ENCODE data around the gene ZNF121.

Gene ZNF121

DNA sequence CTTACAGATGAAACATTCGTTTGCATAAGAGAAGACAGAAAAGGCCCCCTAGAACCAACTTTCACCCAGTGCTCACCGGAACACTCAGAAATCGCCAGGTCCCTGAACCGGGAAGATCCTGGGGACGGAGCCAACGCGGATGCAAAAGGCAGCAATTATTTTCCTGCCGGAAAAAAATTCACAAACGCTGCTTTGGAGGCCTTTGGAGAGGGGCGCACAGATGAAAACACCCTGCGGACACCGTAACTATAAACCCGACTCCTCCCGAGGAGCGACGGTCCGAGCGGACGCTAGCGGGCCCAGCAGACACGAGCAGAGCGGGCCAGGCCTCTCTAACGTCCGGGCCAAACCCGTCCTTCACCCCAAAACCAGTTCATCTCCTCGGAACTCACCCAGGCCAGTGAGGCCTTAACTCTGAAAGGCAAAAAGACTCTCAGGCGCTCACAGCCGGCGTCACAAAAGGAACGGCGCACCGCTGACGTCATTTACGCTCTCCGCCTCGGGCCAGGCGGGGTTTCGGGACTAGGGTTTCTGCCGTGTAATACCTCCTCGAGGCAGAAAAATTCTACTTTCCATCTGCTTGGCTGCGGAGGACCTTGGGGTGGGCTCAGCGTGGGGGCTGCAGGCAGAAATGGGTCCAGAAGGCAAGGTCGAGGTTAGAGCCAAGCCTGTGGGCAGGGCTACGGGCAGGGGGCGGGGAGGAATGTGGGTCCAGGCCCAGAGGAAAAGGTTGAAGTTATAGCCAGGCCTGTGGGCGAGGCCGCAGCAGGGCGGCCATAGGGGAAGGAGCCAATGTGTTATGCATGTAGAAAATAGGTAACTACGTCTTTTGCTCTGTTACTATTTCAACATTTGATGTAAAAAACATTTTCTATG, 45.9 kb downstream of the ZNF121 start, which contains the start of gene ZNF426:
ZNF426 (minus strand) TSS at position 463 of the 876 bp plus-strand sequence. CDS start 2,413 bp downstream, outside the sequence.
- DNase-seq, result peak; percentile 84

DNA sequence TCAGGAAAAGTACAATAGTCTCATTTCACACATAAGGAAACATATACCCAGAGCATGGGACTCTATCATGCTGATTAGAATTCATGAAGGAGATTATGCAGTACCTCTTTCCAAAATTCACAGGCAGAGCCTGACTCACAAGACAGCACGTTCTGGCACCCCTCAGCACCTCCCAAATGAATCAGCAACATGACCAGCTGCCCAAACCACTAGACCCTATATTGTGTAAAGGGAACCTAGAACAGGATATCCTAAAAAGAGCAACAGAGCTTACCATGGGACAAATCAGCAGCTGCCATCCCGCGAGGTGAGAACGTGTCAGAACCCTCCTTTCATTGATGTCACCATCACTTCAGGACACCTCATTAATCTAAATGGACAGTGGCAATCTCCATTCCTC, 48.4 kb downstream of the ZNF121 start:
- DNase-seq, result no peak

DNA sequence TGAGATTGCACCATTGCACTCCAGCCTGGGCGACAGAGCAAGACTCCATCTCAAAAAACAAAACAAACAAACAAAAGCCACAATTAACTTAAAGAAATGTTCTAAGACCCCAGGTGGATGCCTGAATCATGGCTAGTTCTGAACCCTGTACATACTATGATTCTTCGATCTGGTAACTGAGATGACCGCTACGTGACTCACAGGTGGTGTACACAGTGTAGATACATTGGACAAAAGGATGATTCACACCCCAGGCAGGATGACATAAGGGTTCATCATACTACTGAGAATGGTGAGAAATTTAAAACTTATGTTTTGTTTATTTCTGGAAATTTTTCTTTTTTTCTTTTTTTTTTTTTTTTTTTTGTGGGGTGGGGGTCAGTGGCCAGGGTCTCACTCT, 52.4 kb downstream of the ZNF121 start:
- no peak for DNase-seq

DNA sequence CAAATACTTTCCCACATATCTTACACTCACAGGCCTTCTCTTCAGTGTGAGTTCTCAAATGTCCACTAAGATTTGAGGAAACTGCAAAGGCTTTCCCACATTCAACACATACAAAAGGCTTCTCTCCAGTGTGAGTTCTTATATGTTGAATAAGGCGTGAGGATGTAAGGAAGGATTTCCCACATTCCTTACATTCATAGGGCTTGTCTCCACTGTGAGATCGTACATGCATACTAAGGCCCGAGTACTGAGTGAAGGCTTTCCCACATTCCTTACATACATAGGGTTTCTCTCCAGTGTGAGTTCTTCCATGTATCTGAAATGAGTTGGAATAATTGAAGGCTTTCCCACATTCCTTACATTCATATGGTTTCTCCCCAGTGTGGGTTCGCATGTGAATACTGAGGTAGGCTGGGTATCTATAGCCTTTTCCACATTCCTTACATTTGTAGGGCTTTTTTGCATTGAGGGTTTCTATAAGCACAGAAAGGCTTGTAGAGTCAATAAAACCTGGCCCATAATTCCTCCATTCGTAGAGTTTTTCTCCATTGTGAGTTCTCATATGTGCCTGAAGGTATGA, 55.5 kb downstream of the ZNF121 start:
- DNase-seq, result no peak

DNA sequence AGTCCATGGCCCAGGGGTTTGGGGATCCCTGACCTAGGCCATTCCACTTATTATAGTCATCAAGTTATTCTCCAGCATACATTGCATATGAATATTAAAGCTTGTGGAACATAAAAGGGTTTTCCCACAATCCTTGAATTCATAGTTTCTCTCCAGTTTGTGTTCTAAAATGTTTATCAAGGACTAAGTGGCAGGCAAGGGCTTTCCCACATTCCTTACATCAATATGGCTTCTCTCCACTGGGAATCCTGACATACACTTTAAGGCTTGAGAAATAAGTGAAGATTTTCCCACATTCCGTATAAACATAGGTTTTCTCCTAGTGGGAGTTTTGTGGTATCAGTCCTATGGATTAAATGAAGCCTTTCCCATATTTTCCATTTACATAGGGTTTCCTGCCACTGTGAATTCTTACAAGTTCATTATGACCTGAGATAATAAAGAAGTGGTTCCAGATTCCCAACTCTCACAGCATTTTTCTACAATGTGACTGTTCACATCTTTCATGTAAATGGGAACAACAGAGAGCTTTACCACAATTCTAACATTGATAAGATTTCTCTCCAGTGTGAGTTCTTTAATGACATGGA, 60.3 kb downstream of the ZNF121 start:
- no peak for DNase-seq

Measured in NCI-H345 (cell line).